Type B pancreatic cell (in vitro differentiated cells): ENCODE results near the gene EPB41L4B. TPM values are rescaled to one million over a fixed set of nuclear protein-coding genes. Genes with fewer than 3 reads are reported as not detected.

Experiments
- DNase-seq: peaks from one replicate; pipeline ENCODE4 v3.0.0; 2021; ENCODE audit warnings: mixed read lengths; ENCODE audit not compliant: unreplicated experiment; ENCODE audit errors: extremely low spot score
- H3K27ac Mint-ChIP-seq: 2 replicates; pipeline ENCODE4 v1.8.0; 2021; ENCODE audit warnings: mild to moderate bottlenecking, mixed read lengths
- H3K27me3 Mint-ChIP-seq: 2 replicates; pipeline ENCODE4 v1.8.0; 2021; ENCODE audit warnings: mixed read lengths
- H3K36me3 Mint-ChIP-seq: 2 replicates; pipeline ENCODE4 v1.8.0; 2021; ENCODE audit warnings: mixed read lengths
- H3K4me1 Mint-ChIP-seq: one replicate; pipeline ENCODE4 v1.8.0; 2021; ENCODE audit warnings: mixed read lengths; ENCODE audit not compliant: unreplicated experiment
- H3K4me3 Mint-ChIP-seq: 2 replicates; pipeline ENCODE4 v1.8.0; 2021; ENCODE audit warnings: mild to moderate bottlenecking, mixed read lengths
- H3K9me3 Mint-ChIP-seq: 2 replicates; pipeline ENCODE4 v1.8.0; 2021; ENCODE audit warnings: mixed read lengths
- total RNA-seq: library from RNA; stranded (reverse); gene quantifications from 2 replicates; pipeline ENCODE4 v1.2.1, GENCODE V29; 2021; ENCODE audit warnings: low replicate concordance
- TF ChIP-seq, protein P1 (sequence below): fragments of 200-600 bp; sonication (generic); conservative IDR thresholded peaks from 2 replicates; pipeline ENCODE4 v1.5.0; 2021; ENCODE audit warnings: antibody characterized with exemption, mild to moderate bottlenecking

Gene EPB41L4B
- total RNA-seq, 1 donor from 2014 or later, result 14.4 TPM

DNA sequence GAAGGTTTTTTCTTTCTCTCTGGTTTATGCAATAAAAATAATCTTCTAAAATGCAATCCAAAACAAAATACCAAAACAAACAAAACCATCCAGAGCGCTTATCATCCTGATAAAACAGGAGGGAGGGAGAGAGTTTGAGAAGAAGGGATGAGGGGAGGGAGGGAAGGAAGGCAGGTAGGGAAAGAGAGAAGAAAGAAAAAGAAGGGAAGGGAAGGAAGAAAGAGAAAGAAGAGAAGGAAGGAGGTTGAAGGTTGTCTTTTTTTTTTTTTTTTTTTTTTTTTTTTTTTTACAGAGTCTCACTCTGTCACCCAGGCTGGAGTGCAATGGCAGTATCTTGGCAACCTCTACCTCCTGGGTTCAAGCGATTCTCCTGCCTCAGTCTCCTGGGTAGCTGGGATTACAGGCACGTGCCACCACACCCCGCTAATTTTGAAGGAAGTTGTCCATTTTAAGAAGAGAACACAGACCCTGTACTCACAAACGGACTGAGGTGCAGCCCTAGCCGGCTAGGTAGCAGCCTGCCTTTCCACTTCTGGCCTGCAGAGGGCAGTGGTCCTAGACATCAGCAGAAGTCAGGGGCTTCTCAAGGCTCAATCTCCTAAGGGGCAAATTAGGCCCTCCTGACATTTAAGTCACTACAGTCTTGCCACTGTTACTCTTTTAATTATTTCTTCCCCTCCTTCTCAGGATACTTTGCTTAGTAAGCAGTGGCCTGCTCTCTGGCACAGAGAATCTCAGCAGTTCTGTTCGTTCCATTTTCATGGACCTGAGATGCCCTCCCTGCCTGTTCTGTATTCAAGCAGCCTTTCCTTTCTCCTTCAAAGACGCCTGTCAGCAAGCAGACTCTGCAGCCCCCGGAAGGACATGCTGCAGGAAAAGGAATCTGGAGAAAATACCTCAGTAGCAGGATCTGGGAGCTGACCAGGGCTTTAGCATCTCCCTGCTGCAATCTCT lies 76.4 kb downstream of the EPB41L4B start:
- no peak overlapping the region for H3K27ac Mint-ChIP-seq
- DNase-seq, result peak; percentile 77
- no peak overlapping the region for H3K4me3 Mint-ChIP-seq
- TF ChIP-seq, protein P1, sequence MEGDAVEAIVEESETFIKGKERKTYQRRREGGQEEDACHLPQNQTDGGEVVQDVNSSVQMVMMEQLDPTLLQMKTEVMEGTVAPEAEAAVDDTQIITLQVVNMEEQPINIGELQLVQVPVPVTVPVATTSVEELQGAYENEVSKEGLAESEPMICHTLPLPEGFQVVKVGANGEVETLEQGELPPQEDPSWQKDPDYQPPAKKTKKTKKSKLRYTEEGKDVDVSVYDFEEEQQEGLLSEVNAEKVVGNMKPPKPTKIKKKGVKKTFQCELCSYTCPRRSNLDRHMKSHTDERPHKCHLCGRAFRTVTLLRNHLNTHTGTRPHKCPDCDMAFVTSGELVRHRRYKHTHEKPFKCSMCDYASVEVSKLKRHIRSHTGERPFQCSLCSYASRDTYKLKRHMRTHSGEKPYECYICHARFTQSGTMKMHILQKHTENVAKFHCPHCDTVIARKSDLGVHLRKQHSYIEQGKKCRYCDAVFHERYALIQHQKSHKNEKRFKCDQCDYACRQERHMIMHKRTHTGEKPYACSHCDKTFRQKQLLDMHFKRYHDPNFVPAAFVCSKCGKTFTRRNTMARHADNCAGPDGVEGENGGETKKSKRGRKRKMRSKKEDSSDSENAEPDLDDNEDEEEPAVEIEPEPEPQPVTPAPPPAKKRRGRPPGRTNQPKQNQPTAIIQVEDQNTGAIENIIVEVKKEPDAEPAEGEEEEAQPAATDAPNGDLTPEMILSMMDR, result peak; percentile 96
- H3K36me3 Mint-ChIP-seq, result peaks cover 6% of the 10 kb centered on the region
- no peaks in the 10 kb centered on the region for H3K9me3 Mint-ChIP-seq
- H3K27me3 Mint-ChIP-seq, result no peaks in the 10 kb centered on the region
- peaks cover 10% of the 10 kb centered on the region for H3K4me1 Mint-ChIP-seq

- TF ChIP-seq, protein P1, result no peak
- Mint-ChIP-seq H3K4me1 (peaks cover 7% of the 10 kb centered on the region), H3K4me3 (no peak overlapping the region), H3K27ac (no peak overlapping the region), H3K9me3 (no peaks in the 10 kb centered on the region), H3K36me3 (peaks cover 13% of the 10 kb centered on the region), H3K27me3 (no peaks in the 10 kb centered on the region)
- no peak for DNase-seq
Observed at GRCh38 chr9:109242741-109243140, 78.1 kb downstream of the EPB41L4B start.

DNA sequence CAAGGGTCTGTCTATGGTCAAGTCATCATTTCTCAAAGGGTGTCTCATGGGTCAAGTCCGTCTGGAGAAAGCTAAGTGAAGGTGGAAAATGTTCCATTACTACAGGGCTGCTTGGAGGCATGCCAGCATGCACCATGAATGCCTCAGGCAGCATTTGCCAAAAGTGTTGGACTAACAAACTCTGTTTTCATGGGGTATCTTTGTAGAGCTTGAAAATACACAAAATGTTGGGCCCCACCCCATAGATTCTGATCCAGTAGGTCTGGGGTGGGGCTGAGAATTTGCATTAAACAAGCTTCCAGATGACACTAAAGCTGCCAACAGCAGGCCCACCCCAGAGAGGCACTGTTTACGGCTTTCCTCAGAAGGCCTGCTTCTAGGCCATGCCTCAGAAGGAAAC lies 78.8 kb downstream of the EPB41L4B start:
- Mint-ChIP-seq H3K4me3 (no peak overlapping the region), H3K4me1 (peaks cover 7% of the 10 kb centered on the region), H3K9me3 (no peaks in the 10 kb centered on the region), H3K27me3 (no peaks in the 10 kb centered on the region), H3K27ac (no peak overlapping the region), H3K36me3 (peaks cover 13% of the 10 kb centered on the region)
- no peak for DNase-seq
- TF ChIP-seq, protein P1, result no peak

- H3K36me3 Mint-ChIP-seq, result peaks cover 13% of the 10 kb centered on the region
- TF ChIP-seq, protein P1, result no peak
- H3K27ac Mint-ChIP-seq, result no peak overlapping the region
- DNase-seq, result no peak
- H3K27me3 Mint-ChIP-seq, result no peaks in the 10 kb centered on the region
- H3K4me3 Mint-ChIP-seq, result no peak overlapping the region
- H3K9me3 Mint-ChIP-seq, result no peaks in the 10 kb centered on the region
- peaks cover 7% of the 10 kb centered on the region for H3K4me1 Mint-ChIP-seq
Observed at GRCh38 chr9:109241207-109241606, 79.7 kb downstream of the EPB41L4B start.

- Mint-ChIP-seq H3K27ac (no peak overlapping the region), H3K27me3 (no peaks in the 10 kb centered on the region), H3K4me1 (no peaks in the 10 kb centered on the region), H3K4me3 (no peak overlapping the region), H3K9me3 (no peaks in the 10 kb centered on the region), H3K36me3 (peaks cover 13% of the 10 kb centered on the region)
- no peak for DNase-seq
- TF ChIP-seq, protein P1, result no peak
Observed at GRCh38 chr9:109239240-109239639, 81.6 kb downstream of the EPB41L4B start.
